ENCODE data around the gene SSRP1.

Gene SSRP1

GRCh38 chr11:57324154-57324885, 11.4 kb downstream of the SSRP1 start:
- Histone ChIP-seq H2AFZ (ENCODE audit: low read depth, low read length) (peak overlapping the region; percentile 12), H3K27me3 (ENCODE audit: insufficient read depth, low read length) (no peaks in the 10 kb centered on the region), H3K36me3 (ENCODE audit: insufficient read depth, low read length) (peaks cover 56% of the 10 kb centered on the region), H3K9me3 (ENCODE audit: low read length) (no peaks in the 10 kb centered on the region), H3K4me1 (ENCODE audit: insufficient read depth, low read length) (peaks cover 43% of the 10 kb centered on the region), H3K4me3 (ENCODE audit: low read length) (peak overlapping the region; percentile 71)

GRCh38 chr11:57323855-57324153, 11.9 kb downstream of the SSRP1 start:
- Histone ChIP-seq H2AFZ (ENCODE audit: low read depth, low read length) (peak overlapping the region; percentile 12), H3K27me3 (ENCODE audit: insufficient read depth, low read length) (no peaks in the 10 kb centered on the region), H3K9me3 (ENCODE audit: low read length) (no peaks in the 10 kb centered on the region), H3K4me1 (ENCODE audit: insufficient read depth, low read length) (peaks cover 43% of the 10 kb centered on the region), H3K4me3 (ENCODE audit: low read length) (peak overlapping the region; percentile 71), H3K36me3 (ENCODE audit: insufficient read depth, low read length) (peaks cover 54% of the 10 kb centered on the region)

DNA sequence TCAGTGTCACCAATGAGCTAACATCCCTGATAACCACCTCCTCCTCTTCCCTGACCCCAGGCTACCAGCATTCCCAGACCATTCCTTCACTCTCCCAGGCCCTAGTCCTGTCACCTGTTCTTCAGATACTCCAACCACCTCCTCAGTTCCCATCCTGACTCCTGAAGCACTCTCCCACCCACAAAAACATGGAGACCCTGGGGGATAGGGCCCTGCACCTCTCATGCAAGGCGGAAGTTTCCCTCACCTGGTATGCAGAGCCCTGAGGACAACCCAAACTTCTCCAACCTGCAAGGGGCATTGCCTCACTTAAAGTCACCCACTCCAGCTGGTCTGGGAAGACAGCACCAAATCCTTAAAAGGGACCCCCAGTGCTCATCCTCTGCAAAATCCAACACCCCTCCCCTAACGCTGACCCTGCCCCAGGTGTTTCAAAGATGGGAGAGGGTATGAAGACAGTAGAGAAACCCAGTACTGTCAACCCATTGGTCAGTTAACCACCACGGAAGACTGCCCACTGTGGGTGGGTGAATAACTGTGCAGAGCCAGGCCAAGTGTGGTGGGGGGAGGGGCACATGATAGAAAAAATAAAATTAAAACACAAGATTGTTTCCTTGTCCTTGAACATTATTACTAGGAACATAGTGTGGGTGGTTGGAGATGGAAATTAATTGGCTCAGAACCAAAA, 12.4 kb downstream of the SSRP1 start:
- peaks cover 52% of the 10 kb centered on the region for H3K36me3 ChIP-seq (ENCODE audit: insufficient read depth, low read length)
- H3K9me3 ChIP-seq (ENCODE audit: low read length), result no peaks in the 10 kb centered on the region
- no peak overlapping the region for H2AFZ ChIP-seq (ENCODE audit: low read depth, low read length)
- no peaks in the 10 kb centered on the region for H3K27me3 ChIP-seq (ENCODE audit: insufficient read depth, low read length)
- H3K4me1 ChIP-seq (ENCODE audit: insufficient read depth, low read length), result peaks cover 43% of the 10 kb centered on the region
- peak overlapping the region; percentile 71 for H3K4me3 ChIP-seq (ENCODE audit: low read length)

GRCh38 chr11:57322256-57323166, 13.2 kb downstream of the SSRP1 start:
- Histone ChIP-seq H3K27me3 (ENCODE audit: insufficient read depth, low read length) (no peaks in the 10 kb centered on the region), H2AFZ (ENCODE audit: low read depth, low read length) (no peak overlapping the region), H3K36me3 (ENCODE audit: insufficient read depth, low read length) (peaks cover 52% of the 10 kb centered on the region), H3K4me1 (ENCODE audit: insufficient read depth, low read length) (peaks cover 43% of the 10 kb centered on the region), H3K4me3 (ENCODE audit: low read length) (peak overlapping the region; percentile 20), H3K9me3 (ENCODE audit: low read length) (no peaks in the 10 kb centered on the region)

- Histone ChIP-seq H3K36me3 (ENCODE audit: insufficient read depth, low read length) (peaks cover 52% of the 10 kb centered on the region), H3K27me3 (ENCODE audit: insufficient read depth, low read length) (no peaks in the 10 kb centered on the region), H3K4me3 (ENCODE audit: low read length) (peak overlapping the region; percentile 20), H3K4me1 (ENCODE audit: insufficient read depth, low read length) (peaks cover 42% of the 10 kb centered on the region), H3K9me3 (ENCODE audit: low read length) (no peaks in the 10 kb centered on the region), H2AFZ (ENCODE audit: low read depth, low read length) (no peak overlapping the region)
Observed at GRCh38 chr11:57321388-57322255, 14.1 kb downstream of the SSRP1 start.

DNA sequence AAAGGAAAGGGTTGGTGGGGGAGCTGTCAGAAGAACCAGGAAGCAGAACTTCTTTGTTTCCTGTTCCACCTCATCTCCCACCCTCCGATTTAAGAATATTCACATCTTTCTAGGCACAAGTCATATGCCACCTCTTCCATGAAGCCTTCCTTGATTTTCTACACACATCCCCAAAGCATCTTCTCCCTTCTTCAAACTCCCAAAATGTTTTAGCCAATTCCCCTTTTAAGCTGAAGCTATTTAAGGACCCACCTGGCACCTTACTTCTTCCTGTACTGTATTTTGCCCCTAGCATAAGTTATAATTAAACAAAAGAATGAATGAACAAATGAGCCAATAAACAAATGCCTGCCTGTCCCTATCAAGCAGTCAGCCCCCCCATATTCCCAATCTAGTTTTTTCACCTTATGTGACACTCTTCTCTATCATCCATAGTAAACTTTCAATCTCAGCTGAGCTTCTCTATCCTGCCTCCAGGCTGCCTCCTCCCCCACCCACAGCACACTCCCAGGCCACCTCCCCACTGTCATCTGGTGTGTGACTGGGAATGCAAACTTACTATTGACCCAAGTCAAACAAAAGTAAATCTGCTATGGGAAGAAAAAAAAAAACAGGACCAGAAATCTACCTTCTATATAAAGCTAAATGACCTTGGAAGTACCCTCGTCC, 14.8 kb downstream of the SSRP1 start:
- Histone ChIP-seq H3K4me3 (ENCODE audit: low read length) (no peak overlapping the region), H3K36me3 (ENCODE audit: insufficient read depth, low read length) (peaks cover 52% of the 10 kb centered on the region)

GRCh38 chr11:57320067-57320718, 15.5 kb downstream of the SSRP1 start:
- no peaks in the 10 kb centered on the region for H3K27me3 ChIP-seq (ENCODE audit: insufficient read depth, low read length)
- no peak overlapping the region for H2AFZ ChIP-seq (ENCODE audit: low read depth, low read length)
- H3K36me3 ChIP-seq (ENCODE audit: insufficient read depth, low read length), result peaks cover 53% of the 10 kb centered on the region
- no peak overlapping the region for H3K4me3 ChIP-seq (ENCODE audit: low read length)
- H3K4me1 ChIP-seq (ENCODE audit: insufficient read depth, low read length), result peaks cover 42% of the 10 kb centered on the region
- no peaks in the 10 kb centered on the region for H3K9me3 ChIP-seq (ENCODE audit: low read length)

More for the DNA sequence above, 14.8 kb downstream of the SSRP1 start:
- H3K9me3 ChIP-seq (ENCODE audit: low read length), result no peaks in the 10 kb centered on the region
- H3K27me3 ChIP-seq (ENCODE audit: insufficient read depth, low read length), result no peaks in the 10 kb centered on the region
- no peak overlapping the region for H2AFZ ChIP-seq (ENCODE audit: low read depth, low read length)
- peaks cover 42% of the 10 kb centered on the region for H3K4me1 ChIP-seq (ENCODE audit: insufficient read depth, low read length)

DNA sequence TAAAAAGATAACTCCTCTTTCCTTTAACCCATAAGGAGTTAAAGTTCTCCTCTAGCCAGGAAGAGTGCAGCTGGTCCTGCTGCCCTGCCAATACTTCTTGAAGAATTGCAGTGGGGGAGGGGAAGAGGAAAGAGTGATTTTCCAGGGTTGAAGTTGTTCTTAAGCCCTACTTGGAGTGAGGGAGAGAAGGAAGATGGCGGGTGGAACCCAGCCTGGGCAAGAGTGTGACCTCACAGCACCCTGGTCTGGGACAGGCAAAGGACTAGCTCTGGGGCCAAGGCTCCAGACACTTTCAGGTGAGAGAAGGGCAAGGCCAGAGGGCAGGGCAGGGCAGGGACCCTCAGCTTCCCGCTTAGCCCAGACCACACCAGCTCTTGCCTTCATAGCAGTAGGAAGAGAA, 17.5 kb downstream of the SSRP1 start:
- no peaks in the 10 kb centered on the region for H3K27me3 ChIP-seq (ENCODE audit: insufficient read depth, low read length)
- no peak overlapping the region for H2AFZ ChIP-seq (ENCODE audit: low read depth, low read length)
- H3K4me3 ChIP-seq (ENCODE audit: low read length), result no peak overlapping the region
- no peaks in the 10 kb centered on the region for H3K9me3 ChIP-seq (ENCODE audit: low read length)
- peaks cover 71% of the 10 kb centered on the region for H3K36me3 ChIP-seq (ENCODE audit: insufficient read depth, low read length)
- H3K4me1 ChIP-seq (ENCODE audit: insufficient read depth, low read length), result peaks cover 38% of the 10 kb centered on the region

GRCh38 chr11:57316017-57316416, 19.7 kb downstream of the SSRP1 start:
- no peaks in the 10 kb centered on the region for H3K27me3 ChIP-seq (ENCODE audit: insufficient read depth, low read length)
- H3K4me1 ChIP-seq (ENCODE audit: insufficient read depth, low read length), result peaks cover 22% of the 10 kb centered on the region
- no peak overlapping the region for H2AFZ ChIP-seq (ENCODE audit: low read depth, low read length)
- no peak overlapping the region for H3K4me3 ChIP-seq (ENCODE audit: low read length)
- no peaks in the 10 kb centered on the region for H3K9me3 ChIP-seq (ENCODE audit: low read length)
- peaks cover 82% of the 10 kb centered on the region for H3K36me3 ChIP-seq (ENCODE audit: insufficient read depth, low read length)

GRCh38 chr11:57315491-57315890, 20.2 kb downstream of the SSRP1 start:
- Histone ChIP-seq H3K27me3 (ENCODE audit: insufficient read depth, low read length) (no peaks in the 10 kb centered on the region), H2AFZ (ENCODE audit: low read depth, low read length) (no peak overlapping the region), H3K9me3 (ENCODE audit: low read length) (no peaks in the 10 kb centered on the region), H3K4me1 (ENCODE audit: insufficient read depth, low read length) (peaks cover 22% of the 10 kb centered on the region), H3K4me3 (ENCODE audit: low read length) (no peak overlapping the region), H3K36me3 (ENCODE audit: insufficient read depth, low read length) (peaks cover 83% of the 10 kb centered on the region)

DNA sequence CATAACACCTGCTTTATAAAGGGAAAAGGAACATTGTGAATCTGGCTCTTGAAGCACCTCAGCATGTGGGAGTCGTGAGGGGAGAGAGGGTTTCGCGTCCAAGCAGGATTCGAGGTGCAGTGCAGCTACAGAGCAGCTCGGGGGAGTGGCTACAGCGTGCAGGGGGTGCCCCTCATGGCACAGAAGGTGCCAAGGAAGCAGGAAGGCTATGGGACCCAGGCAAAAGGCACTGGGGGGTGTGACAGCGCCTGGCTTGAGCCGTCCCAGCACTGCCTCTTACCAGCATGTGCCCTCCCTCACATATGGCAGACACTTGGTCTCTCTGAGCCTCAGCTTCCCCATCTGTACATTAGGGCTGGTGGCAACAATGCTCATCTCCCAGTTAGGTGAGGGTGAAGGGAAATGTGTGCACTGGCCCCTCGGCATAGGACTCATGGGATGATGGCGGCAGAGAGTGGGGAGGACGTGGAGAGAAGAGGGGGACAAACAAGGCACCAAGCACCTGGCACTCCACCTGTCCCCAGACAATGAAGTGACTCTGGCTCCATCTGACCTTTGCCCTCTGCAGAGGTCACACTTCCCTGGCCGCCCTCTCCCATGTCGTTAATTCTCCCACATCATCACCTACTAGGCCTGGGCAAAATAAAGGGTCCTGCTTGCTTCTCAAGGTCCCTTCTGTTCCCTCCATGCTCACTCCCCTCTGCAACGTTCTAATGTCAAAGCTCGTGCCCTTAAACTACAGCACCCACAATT, 21.3 kb downstream of the SSRP1 start:
- no peak overlapping the region for H3K4me3 ChIP-seq (ENCODE audit: low read length)
- H3K4me1 ChIP-seq (ENCODE audit: insufficient read depth, low read length), result peaks cover 22% of the 10 kb centered on the region
- H2AFZ ChIP-seq (ENCODE audit: low read depth, low read length), result no peak overlapping the region
- peaks cover 85% of the 10 kb centered on the region for H3K36me3 ChIP-seq (ENCODE audit: insufficient read depth, low read length)
- H3K27me3 ChIP-seq (ENCODE audit: insufficient read depth, low read length), result no peaks in the 10 kb centered on the region
- H3K9me3 ChIP-seq (ENCODE audit: low read length), result no peaks in the 10 kb centered on the region

Measured in neuron (in vitro differentiated cells).